Stimulated activated CD4-positive, alpha-beta T cell treated with anti-CD3 and anti-CD28 coated beads, Interleukin-1b, Interleukin-23, amount 100 ng/mL, for 48 hours (primary cell): Measurements from ENCODE around the gene GNPDA1.

Source experiments
- DNase-seq: peaks from one replicate; pipeline ENCODE4 v3.0.0-alpha.2; 2020

GNPDA1 gene

GRCh38 chr5:141989720-141990119 is 23.1 kb downstream of the GNPDA1 start:
- DNase-seq: no peak

GRCh38 chr5:141986072-141986471 is 26.8 kb downstream of the GNPDA1 start:
- DNase-seq: no peak

- no peak for DNase-seq
Measured at GRCh38 chr5:141982626-141983025, 30.2 kb downstream of the GNPDA1 start.

GRCh38 chr5:141978389-141978788 is 34.4 kb downstream of the GNPDA1 start:
- DNase-seq: no peak

- no peak for DNase-seq
Measured at GRCh38 chr5:141976176-141976575, 36.7 kb downstream of the GNPDA1 start.

- no peak for DNase-seq
Measured at GRCh38 chr5:141973871-141974595, 38.8 kb downstream of the GNPDA1 start.

- no peak for DNase-seq
Measured at GRCh38 chr5:141969783-141970771, 42.8 kb downstream of the GNPDA1 start.

- peak; percentile 96 for DNase-seq
Measured at GRCh38 chr5:141968914-141969608, 43.8 kb downstream of the GNPDA1 start, which contains the start of gene RNF14. RNF14 (plus strand) TSS chr5:141969105; CDS start chr5:141973589, 4,484 bp downstream.

GRCh38 chr5:141966963-141967333 is 45.9 kb downstream of the GNPDA1 start:
- DNase-seq: no peak

GRCh38 chr5:141966275-141966962 is 46.4 kb downstream of the GNPDA1 start:
- no peak for DNase-seq

GRCh38 chr5:141965071-141965470 is 47.8 kb downstream of the GNPDA1 start:
- DNase-seq: no peak

GRCh38 chr5:141963701-141964100 is 49.1 kb downstream of the GNPDA1 start:
- DNase-seq: no peak

GRCh38 chr5:141961466-141961865 is 51.4 kb downstream of the GNPDA1 start:
- DNase-seq: no peak

- DNase-seq: peak; percentile 88
Measured at GRCh38 chr5:141960449-141961323, 52.1 kb downstream of the GNPDA1 start.

GRCh38 chr5:141960018-141960417 is 52.8 kb downstream of the GNPDA1 start:
- peak; percentile 25 for DNase-seq

GRCh38 chr5:141958546-141959172 is 54.2 kb downstream of the GNPDA1 start:
- peak; percentile 41 for DNase-seq

- DNase-seq: no peak
Measured at GRCh38 chr5:141958113-141958512, 54.7 kb downstream of the GNPDA1 start, which contains the start of gene PCDH12. PCDH12 (minus strand) TSS chr5:141958202; CDS start chr5:141957851, 351 bp downstream.

GRCh38 chr5:141957367-141957996 is 55.3 kb downstream of the GNPDA1 start:
- no peak for DNase-seq

GRCh38 chr5:141954194-141954593 is 58.6 kb downstream of the GNPDA1 start:
- no peak for DNase-seq

- no peak for DNase-seq
Measured at GRCh38 chr5:141952020-141952419, 60.8 kb downstream of the GNPDA1 start.
